PC-9 (cell line): ENCODE results near the gene OR9A4.

Experiments
- CTCF ChIP-seq: fragments of 200-600 bp; sonication (generic); conservative IDR thresholded peaks from 2 replicates; pipeline ENCODE4 v1.6.1; 2017; ENCODE audit warnings: mixed run types, antibody characterized with exemption, mild to moderate bottlenecking, moderate library complexity
- EZH2 ChIP-seq: fragments of 200-600 bp; sonication (generic); IDR thresholded peaks from 2 replicates; pipeline ENCODE4 v1.8.0; 2017; ENCODE audit warnings: antibody characterized with exemption, low read depth

GRCh38 chr7:141949021-141949420 is 32.8 kb downstream of the OR9A4 start:
- TF ChIP-seq CTCF: no peak
- TF ChIP-seq EZH2: no peak
